ENCODE data around the gene CD244.

DNA sequence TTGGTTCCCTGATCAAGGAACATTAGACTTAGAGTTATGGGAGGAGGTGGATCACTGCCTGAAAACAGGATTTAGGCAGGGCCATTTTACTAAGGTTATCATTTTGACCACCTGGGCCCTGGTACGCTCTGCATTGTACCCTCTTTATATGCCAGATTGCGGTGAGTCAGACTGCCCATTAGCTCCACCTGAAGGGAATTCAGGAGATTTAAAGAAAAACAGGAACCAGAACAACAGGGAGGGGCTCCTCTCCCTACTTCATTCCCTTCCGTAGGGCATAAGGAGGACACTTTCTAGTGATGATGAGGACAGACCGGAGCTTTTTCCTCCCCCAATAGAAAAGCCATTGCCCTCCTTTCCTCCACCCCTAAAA, 42.9 kb upstream of the CD244 start:
- TF ChIP-seq CTCF (conservative IDR thresholded peaks at IDR 0.05 in 1 of 2, IDR thresholded peaks at IDR 0.05 in 1 of 2; ENCODE audit: extremely low read depth in 1 of 2, insufficient read depth in 1 of 2, low read depth in 1 of 2, low read length in 2 of 2), result no peak
- no peak for TF ChIP-seq EZH2 (IDR thresholded peaks at IDR 0.05; ENCODE audit: borderline replicate concordance, low read length)
